Heart left ventricle (tissue), 16 donors: ENCODE data around the gene ACOD1. TPM values are rescaled to one million over a fixed set of nuclear protein-coding genes. Genes with fewer than 3 reads are reported as not detected.

Experiments used
- ATAC-seq, 4 donors: fragments of 200-7000 bp; cut with Tn5 transposase; one replicate each; pipeline ENCODE4 v1.9.1; 2020 to 2022; ENCODE audit warnings: moderate library complexity in 4 of 4, mild to moderate bottlenecking in 3 of 4, moderate number of reproducible peaks in 1 of 4
- DNase-seq, 5 donors: peaks; one replicate each; pipeline ENCODE4 v3.0.0-alpha.2; 2020
- H3K27ac ChIP-seq, 12 donors: fragments of 200-600 bp; sonication (generic) in 4 of 12; one replicate each; pipeline versions ENCODE4 v1.5.0 to v1.8.0; 2016 to 2022; ENCODE audit warnings: mild to moderate bottlenecking in 2 of 12
- H3K27me3 ChIP-seq, 9 donors: fragments of 200-600 bp; sonication (generic) in 2 of 9; one replicate each; pipeline versions ENCODE4 v1.5.1 to v1.8.0; 2016 to 2022; ENCODE audit warnings: mild to moderate bottlenecking in 3 of 9
- H3K36me3 ChIP-seq, 9 donors: fragments of 200-600 bp; sonication (generic) in 2 of 9; one replicate each; pipeline versions ENCODE4 v1.5.0 to v1.8.0; 2018 to 2022; ENCODE audit warnings: mild to moderate bottlenecking in 2 of 9
- H3K4me1 ChIP-seq, 12 donors: fragments of 200-600 bp; sonication (generic) in 4 of 12; one replicate each; pipeline versions ENCODE4 v1.5.0 to v1.8.0; 2016 to 2022; ENCODE audit warnings: mild to moderate bottlenecking in 3 of 12
- H3K4me3 ChIP-seq, 12 donors: fragments of 200-600 bp; sonication (generic) in 4 of 12; one replicate each; pipeline versions ENCODE4 v1.5.0 to v1.8.0; 2017 to 2022; ENCODE audit warnings: mild to moderate bottlenecking in 9 of 12, moderate library complexity in 4 of 12
- H3K9me3 ChIP-seq, 12 donors: fragments of 200-600 bp; sonication (generic) in 4 of 12; one replicate each; pipeline versions ENCODE4 v1.5.0 to v1.8.0; 2016 to 2022; ENCODE audit warnings: mild to moderate bottlenecking in 1 of 12
- CTCF ChIP-seq, 12 donors: fragments of 200-600 bp; sonication (generic) in 4 of 12; IDR thresholded peaks; one replicate each; pipeline versions ENCODE4 v1.5.0 to v1.8.0; 2018 to 2022; ENCODE audit warnings: antibody characterized with exemption in 12 of 12, mild to moderate bottlenecking in 5 of 12
- POLR2A ChIP-seq, 2 donors: fragments of 450-650 bp; IDR thresholded peaks; one replicate each; pipeline ENCODE4 v1.6.1; 2017; ENCODE audit warnings: antibody characterized with exemption in 2 of 2, mild to moderate bottlenecking in 2 of 2, moderate library complexity in 2 of 2
- WGBS, 4 donors: extraction: QIAGEN DNeasy Blood & Tissue Kit in 2 of 4; methylation state at CpG; one replicate each; pipeline versions ENCODE4 v1.1.5 to v1.1.7; 2013 to 2018; 5-methylcytosine and 5-hydroxymethylcytosine counted together
- intact Hi-C, 10 donors: fragments of 100-400 bp; cut with DNase I; formaldehyde crosslinking; loops; one replicate each; pipeline versions ENCODE4 v1.11.1 to v1.14.2; 2022
- polyA plus RNA-seq, 2 donors: library from polyadenylated mRNA; stranded (reverse); fragments of 200-250 nt; gene quantifications; one replicate each; pipeline ENCODE4 v1.2.3, GENCODE V29; 2013
- total RNA-seq, 9 donors: library from RNA; depleted of rRNA in 2 of 9; stranded (reverse); fragments of >200 nt in 2 of 9; fragmentation: NEBNext Ultra II Directional in 3 of 9; extraction: Animal tissue kit (Norgen Biotek cat#: 25700) in 3 of 9; gene quantifications; one replicate each; pipeline versions ENCODE4 v1.1.0 to v1.2.4, GENCODE V29; 2016 to 2023
- donor health status: ischemic (EF 13 %, LVEDD 7.1; RV severe dilation, severe dysfunction).
- donor health status: healthy with polysubstance abuse.
- donor health status: DM: no; HTN: yes; CAD: no.
- donor health status: DM: no; HTN: no; CAD: no.
- donor health status: ischemic (EF 25% LVEDD 6.9; RV normal size, moderate dysfunction).
- donor health status: ischemic (EF 25% LVEDD 5.7; RV mildly dilated, moderate dysfunction).
- donor health status: healthy.
- donor health status: DM: yes; HTN: yes; CAD: no.
- donor health status: ischemic (EF 35%, LVEDD 5.7; RV mildly dilated, moderate dysfunction).
- donor health status: nonischemic (EF 11% LVEDD 7.7; RV severe dilation, severe dysfunction).
- donor health status: DM: yes; HTN: yes; CAD: no.
- donor health status: PGD.
- donor health status: ischemic (EF 29% LVEDD 5.4; RV normal size, mild dysfunction).
- donor health status: nonischemic (EF 23%, LVEDD 6.1; RV moderate dilation, normal function).

The ACOD1 gene
- total and polyA plus RNA-seq, 11 donors: 0.91 TPM; not detected in 10

- H3K4me1 ChIP-seq: peaks cover 0 to 11% (median 2%) of the 10 kb centered on the region in 12 donors
- no peak overlapping the region for H3K4me3 ChIP-seq
- H3K36me3 ChIP-seq: no peaks in the 10 kb centered on the region
- no peak for ATAC-seq
- 65 to 87% (median 80%) methylated on average over 5 of the region's 5 CpGs for WGBS, 4 donors
- intact Hi-C loops: loop anchor here in 8 of 10 donors (5.0 to 10.0 kb wide), 5 partner anchors 509 to 1289 kb away; no protein-coding TSS in a partner anchor
- peaks cover 0 to 28% (median 0%) of the 10 kb centered on the region in 9 donors for H3K27me3 ChIP-seq
- no peaks in the 10 kb centered on the region for H3K9me3 ChIP-seq
- H3K27ac ChIP-seq: no peak overlapping the region
- DNase-seq: no peak
- TF ChIP-seq POLR2A (IDR thresholded peaks at IDR 0.05): no peak
- no peak for TF ChIP-seq CTCF (IDR thresholded peaks at IDR 0.05)
Measured at GRCh38 chr13:76983676-76984075, 35.4 kb downstream of the ACOD1 start.

GRCh38 chr13:76991432-76991795 lies 43.1 kb downstream of the ACOD1 start:
- peak in 3 of 5 donors; percentile 19 to 44 (median 37) for DNase-seq

GRCh38 chr13:76991796-76992547 lies 43.7 kb downstream of the ACOD1 start, which contains the start of gene CLN5:
Gene CLN5, plus strand, starts transcription at chr13:76992081. Its CDS starts 18 bp downstream, at chr13:76992099.
- H3K27ac ChIP-seq: peak within 1 kb of the TSS; percentile 85 to 95 (median 90)
- DNase-seq: peak; percentile 93 to 97 (median 96)
- no peaks in the 10 kb centered on the region for H3K27me3 ChIP-seq
- H3K36me3 ChIP-seq: peaks cover 0 to 22% (median 15%) of the 10 kb centered on the region in 9 donors
- peak in 1 of 2 donors; percentile 93 for TF ChIP-seq POLR2A (IDR thresholded peaks at IDR 0.05)
- TF ChIP-seq CTCF (IDR thresholded peaks at IDR 0.05): no peak
- WGBS, 4 donors: 0 to 1% (median 0%) methylated on average over 20 to 73 of the region's 73 CpGs
- intact Hi-C loops: loop anchor here in 3 of 10 donors (1.0 to 5.0 kb wide), 3 partner anchors 34 to 105 kb away; partner anchors contain the start of genes FBXL3 (in 2 of the 3) and KCTD12 (in 1 of the 3)
- H3K4me1 ChIP-seq: peaks cover 0 to 25% (median 11%) of the 10 kb centered on the region in 12 donors
- H3K4me3 ChIP-seq: peak within 1 kb of the TSS; percentile 60 to 94 (median 78)
- peak; percentile 97 to 99 (median 98) for ATAC-seq
- no peaks in the 10 kb centered on the region for H3K9me3 ChIP-seq

More at GRCh38 chr13:76991432-76991795, 43.1 kb downstream of the ACOD1 start:
- peak; percentile 3 to 42 (median 20) for ATAC-seq
- Histone ChIP-seq H3K4me3 (peak overlapping the region; percentile 60 to 94 (median 78)), H3K27ac (peak overlapping the region; percentile 85 to 95 (median 90)), H3K27me3 (no peaks in the 10 kb centered on the region), H3K4me1 (peaks cover 0 to 25% (median 11%) of the 10 kb centered on the region in 12 donors), H3K9me3 (no peaks in the 10 kb centered on the region), H3K36me3 (peaks cover 0 to 16% (median 10%) of the 10 kb centered on the region in 9 donors)
- TF ChIP-seq CTCF (IDR thresholded peaks at IDR 0.05) (no peak), POLR2A (IDR thresholded peaks at IDR 0.05) (no peak)
- 27 to 47% (median 34%) methylated on average over 15 of the region's 15 CpGs for WGBS, 4 donors
- intact Hi-C loops: loop anchor here in 1 of 10 donors (5.0 kb wide), 1 partner anchor 104 kb away; the partner anchor contains the start of gene KCTD12

- H3K4me1 ChIP-seq: peaks cover 0 to 25% (median 11%) of the 10 kb centered on the region in 12 donors
- H3K27ac ChIP-seq: peak overlapping the region; percentile 85 to 95 (median 90)
- intact Hi-C loops: loop anchor here in 3 of 10 donors (1.0 to 5.0 kb wide), 3 partner anchors 34 to 105 kb away; partner anchors contain the start of genes FBXL3 (in 2 of the 3) and KCTD12 (in 1 of the 3)
- peaks cover 0 to 28% (median 20%) of the 10 kb centered on the region in 9 donors for H3K36me3 ChIP-seq
- no peaks in the 10 kb centered on the region for H3K27me3 ChIP-seq
- DNase-seq (peak in 3 of 5 donors; percentile 18 to 32 (median 23)), ATAC-seq (peak in 2 of 4 donors; percentile 6 to 10)
- H3K4me3 ChIP-seq: peak overlapping the region; percentile 60 to 94 (median 78)
- no peaks in the 10 kb centered on the region for H3K9me3 ChIP-seq
- 1 to 5% (median 2%) methylated on average over 19 to 20 of the region's 20 CpGs for WGBS, 4 donors
- TF ChIP-seq CTCF (IDR thresholded peaks at IDR 0.05): no peak
- TF ChIP-seq POLR2A (IDR thresholded peaks at IDR 0.05): no peak
Measured at GRCh38 chr13:76992548-76993001, 44.3 kb downstream of the ACOD1 start.
